ENCODE results near the gene NFYB. TPM values are rescaled to one million over a fixed set of nuclear protein-coding genes. Genes with fewer than 3 reads are reported as not detected.
"Not testable (repeated sequence)": the region's sequence is repeated elsewhere in the genome, so short reads cannot be mapped to it uniquely, and the experiment has no call there.

NFYB gene
- total and polyA plus RNA-seq, 2 donors from 2014 or later: 24.6 to 31.1 TPM

- H3K36me3 ChIP-seq (ENCODE audit: control insufficient read depth in 2 of 3, insufficient read depth in 3 of 3, low read length in 3 of 3): peaks cover 3 to 13% (median 4%) of the 10 kb centered on the region in 3 donors
Observed at GRCh38 chr12:104121001-104121400, 17.0 kb downstream of the NFYB start.

DNA sequence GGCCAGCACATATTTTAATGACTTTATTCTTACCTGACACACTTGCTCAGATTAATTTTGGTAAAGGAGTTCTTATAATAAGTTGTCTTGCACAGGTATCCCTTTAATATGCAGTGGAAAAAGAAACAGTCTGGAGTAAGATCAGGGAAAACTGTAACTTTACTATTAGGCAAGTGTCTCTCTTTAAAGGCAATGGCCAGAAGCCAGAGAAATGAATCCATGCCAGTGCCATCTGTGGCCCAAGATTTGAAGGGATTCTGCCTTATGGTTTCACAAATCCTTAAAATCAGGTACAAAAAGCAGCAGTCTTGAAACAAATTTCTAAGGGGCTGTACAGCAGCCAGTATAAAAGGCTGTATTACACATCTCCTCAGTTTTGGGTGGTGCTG, 22.4 kb downstream of the NFYB start:
- Histone ChIP-seq H3K4me1 (ENCODE audit: control insufficient read depth in 2 of 3, insufficient read depth in 2 of 3, low read depth in 1 of 3, low read length in 3 of 3) (peaks cover 0 to 15% (median 0%) of the 10 kb centered on the region in 3 donors), H3K27ac (ENCODE audit: low read depth in 2 of 2, low read length in 2 of 2) (peak overlapping the region; percentile 71 to 78), H3K36me3 (ENCODE audit: control insufficient read depth in 2 of 3, insufficient read depth in 3 of 3, low read length in 3 of 3) (peaks cover 0 to 6% (median 0%) of the 10 kb centered on the region in 3 donors), H3K9ac (ENCODE audit: low read length in 3 of 3) (peak overlapping the region in 2 of 3 donors; percentile 19 to 43), H3K4me3 (ENCODE audit: low read length in 3 of 3) (peak overlapping the region in 2 of 3 donors; percentile 10 to 24), H3K9me3 (ENCODE audit: control insufficient read depth in 2 of 3, insufficient read depth in 1 of 3, low read length in 3 of 3) (no peaks in the 10 kb centered on the region), H3K27me3 (ENCODE audit: control insufficient read depth, insufficient read depth, low read length) (no peaks in the 10 kb centered on the region)
- intact Hi-C loops (cut with DNase I): no loop called here
- TF ChIP-seq, protein P1, sequence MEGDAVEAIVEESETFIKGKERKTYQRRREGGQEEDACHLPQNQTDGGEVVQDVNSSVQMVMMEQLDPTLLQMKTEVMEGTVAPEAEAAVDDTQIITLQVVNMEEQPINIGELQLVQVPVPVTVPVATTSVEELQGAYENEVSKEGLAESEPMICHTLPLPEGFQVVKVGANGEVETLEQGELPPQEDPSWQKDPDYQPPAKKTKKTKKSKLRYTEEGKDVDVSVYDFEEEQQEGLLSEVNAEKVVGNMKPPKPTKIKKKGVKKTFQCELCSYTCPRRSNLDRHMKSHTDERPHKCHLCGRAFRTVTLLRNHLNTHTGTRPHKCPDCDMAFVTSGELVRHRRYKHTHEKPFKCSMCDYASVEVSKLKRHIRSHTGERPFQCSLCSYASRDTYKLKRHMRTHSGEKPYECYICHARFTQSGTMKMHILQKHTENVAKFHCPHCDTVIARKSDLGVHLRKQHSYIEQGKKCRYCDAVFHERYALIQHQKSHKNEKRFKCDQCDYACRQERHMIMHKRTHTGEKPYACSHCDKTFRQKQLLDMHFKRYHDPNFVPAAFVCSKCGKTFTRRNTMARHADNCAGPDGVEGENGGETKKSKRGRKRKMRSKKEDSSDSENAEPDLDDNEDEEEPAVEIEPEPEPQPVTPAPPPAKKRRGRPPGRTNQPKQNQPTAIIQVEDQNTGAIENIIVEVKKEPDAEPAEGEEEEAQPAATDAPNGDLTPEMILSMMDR (IDR thresholded peaks at IDR 0.05; ENCODE audit: borderline replicate concordance, extremely low read depth, insufficient read depth): no peak
- DNase-seq: no peak
- no peak for FAIRE-seq

More at GRCh38 chr12:104121001-104121400, 17.0 kb downstream of the NFYB start:
- no peak overlapping the region for H3K4me3 ChIP-seq (ENCODE audit: low read length in 3 of 3)
- no peak overlapping the region for H3K9ac ChIP-seq (ENCODE audit: low read length in 3 of 3)
- no peak for DNase-seq
- H3K27me3 ChIP-seq (ENCODE audit: control insufficient read depth, insufficient read depth, low read length): no peaks in the 10 kb centered on the region
- peaks cover 0 to 10% (median 0%) of the 10 kb centered on the region in 3 donors for H3K4me1 ChIP-seq (ENCODE audit: control insufficient read depth in 2 of 3, insufficient read depth in 2 of 3, low read depth in 1 of 3, low read length in 3 of 3)
- H3K27ac ChIP-seq (ENCODE audit: low read depth in 2 of 2, low read length in 2 of 2): no peak overlapping the region
- H3K9me3 ChIP-seq (ENCODE audit: control insufficient read depth in 2 of 3, insufficient read depth in 1 of 3, low read length in 3 of 3): no peaks in the 10 kb centered on the region
- TF ChIP-seq, protein P1 (IDR thresholded peaks at IDR 0.05; ENCODE audit: borderline replicate concordance, extremely low read depth, insufficient read depth): no peak
- intact Hi-C loops (cut with DNase I): no loop called here
- FAIRE-seq: no peak

DNA sequence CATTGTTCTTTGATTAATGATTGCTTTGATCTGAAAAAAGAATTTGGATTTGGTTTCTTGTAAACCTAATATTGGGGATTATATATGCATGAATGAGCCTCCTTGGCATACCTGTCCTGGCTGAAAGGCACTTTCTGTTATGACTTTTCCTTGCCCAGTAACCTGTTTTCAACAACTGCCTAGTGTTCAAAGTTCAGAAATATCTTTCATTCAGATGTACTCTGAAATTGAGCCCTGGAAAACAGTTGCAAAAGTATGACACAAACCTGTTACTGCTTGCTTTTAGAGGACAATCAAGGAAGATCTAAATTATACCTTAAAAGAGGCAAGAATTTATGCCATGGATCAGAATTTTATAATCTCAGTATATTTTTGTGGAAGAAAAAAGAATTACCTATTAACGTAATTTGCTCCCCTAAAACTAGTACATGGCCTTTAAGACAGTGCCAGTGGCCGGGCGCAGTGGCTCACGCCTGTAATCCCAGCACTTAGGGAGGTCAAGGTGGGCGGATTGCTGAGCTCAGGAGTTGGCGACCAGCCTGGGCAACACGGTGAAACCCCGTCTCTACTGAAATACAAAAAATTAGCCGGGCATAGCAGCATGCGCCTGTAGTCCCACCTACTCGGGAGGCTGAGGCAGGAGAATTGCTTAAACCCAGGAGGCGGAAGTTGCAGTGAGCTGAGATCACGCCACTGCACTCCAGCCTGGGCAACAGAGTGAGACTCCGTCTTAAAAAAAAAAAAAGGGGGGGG, 23.0 kb downstream of the NFYB start:
- H3K27me3 ChIP-seq (ENCODE audit: control insufficient read depth, insufficient read depth, low read length); intact Hi-C loops (cut with DNase I); H3K9me3 ChIP-seq (ENCODE audit: control insufficient read depth in 2 of 3, insufficient read depth in 1 of 3, low read length in 3 of 3); H3K36me3 ChIP-seq (ENCODE audit: control insufficient read depth in 2 of 3, insufficient read depth in 3 of 3, low read length in 3 of 3): not testable (repeated sequence)
- DNase-seq: peak in 2 of 5 donors; percentile 22 to 70
- H3K4me3 ChIP-seq (ENCODE audit: low read length in 3 of 3): peak overlapping the region in 1 of 3 donors; percentile 24
- peaks cover 0 to 15% (median 3%) of the 10 kb centered on the region in 3 donors for H3K4me1 ChIP-seq (ENCODE audit: control insufficient read depth in 2 of 3, insufficient read depth in 2 of 3, low read depth in 1 of 3, low read length in 3 of 3)
- FAIRE-seq: peak; percentile 66
- H3K9ac ChIP-seq (ENCODE audit: low read length in 3 of 3): peak overlapping the region in 1 of 3 donors; percentile 43
- peak overlapping the region; percentile 83 to 90 for H3K27ac ChIP-seq (ENCODE audit: low read depth in 2 of 2, low read length in 2 of 2)

GRCh38 chr12:104109446-104110271, 28.4 kb downstream of the NFYB start:
- Histone ChIP-seq H3K27ac (ENCODE audit: low read depth in 2 of 2, low read length in 2 of 2) (peak overlapping the region; percentile 1 to 41), H3K9ac (ENCODE audit: low read length in 3 of 3) (no peak overlapping the region), H3K27me3 (ENCODE audit: control insufficient read depth, insufficient read depth, low read length) (no peaks in the 10 kb centered on the region), H3K4me1 (ENCODE audit: control insufficient read depth in 2 of 3, insufficient read depth in 2 of 3, low read depth in 1 of 3, low read length in 3 of 3) (peaks cover 0 to 7% (median 4%) of the 10 kb centered on the region in 3 donors), H3K36me3 (ENCODE audit: control insufficient read depth in 2 of 3, insufficient read depth in 3 of 3, low read length in 3 of 3) (no peaks in the 10 kb centered on the region), H3K9me3 (ENCODE audit: control insufficient read depth in 2 of 3, insufficient read depth in 1 of 3, low read length in 3 of 3) (no peaks in the 10 kb centered on the region), H3K4me3 (ENCODE audit: low read length in 3 of 3) (no peak overlapping the region)
- intact Hi-C loops (cut with DNase I): no loop called here
- FAIRE-seq (no peak), DNase-seq (no peak)
- TF ChIP-seq, protein P1 (IDR thresholded peaks at IDR 0.05; ENCODE audit: borderline replicate concordance, extremely low read depth, insufficient read depth): no peak
